HG03175 (cell line): ENCODE data around the gene USH1C.
A peak's percentile ranks its signal among the peaks of the same experiment; 100 is the strongest.

Experiments used
- ATAC-seq: cut with Tn5 transposase; IDR thresholded peaks from one replicate; pipeline ENCODE4 v1.9.1; 2021; ENCODE audit warnings: mild to moderate bottlenecking, moderate library complexity; ENCODE audit not compliant: unreplicated experiment

Gene USH1C

GRCh38 chr11:17508791-17509190 lies 35.4 kb downstream of the USH1C start:
- no peak for ATAC-seq

GRCh38 chr11:17508306-17508705 lies 35.9 kb downstream of the USH1C start:
- ATAC-seq: no peak

GRCh38 chr11:17507773-17508172 lies 36.4 kb downstream of the USH1C start:
- no peak for ATAC-seq

DNA sequence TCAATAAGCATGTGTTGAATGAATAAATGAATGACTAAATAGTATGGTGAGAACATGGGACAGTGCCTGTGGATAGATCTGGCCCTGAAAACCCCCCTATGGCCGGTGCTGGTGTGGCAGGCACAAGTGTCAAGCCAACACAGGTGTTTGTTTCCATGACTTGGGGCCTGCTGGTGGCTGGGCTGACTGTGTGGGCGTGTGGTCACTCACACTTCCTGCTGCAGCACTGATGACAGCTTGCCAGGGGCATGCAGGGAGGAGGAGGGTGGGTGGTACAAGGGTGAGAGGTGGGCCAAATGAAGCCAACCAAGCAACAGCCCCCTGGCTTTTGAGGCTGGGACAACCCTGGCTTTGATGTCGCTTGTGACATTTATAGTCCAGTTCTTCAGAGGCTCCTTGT lies 37.3 kb downstream of the USH1C start:
- peak; percentile 71 for ATAC-seq

- ATAC-seq: no peak
These were observed 37.9 kb downstream of the USH1C start for GRCh38 chr11:17506314-17506713.

DNA sequence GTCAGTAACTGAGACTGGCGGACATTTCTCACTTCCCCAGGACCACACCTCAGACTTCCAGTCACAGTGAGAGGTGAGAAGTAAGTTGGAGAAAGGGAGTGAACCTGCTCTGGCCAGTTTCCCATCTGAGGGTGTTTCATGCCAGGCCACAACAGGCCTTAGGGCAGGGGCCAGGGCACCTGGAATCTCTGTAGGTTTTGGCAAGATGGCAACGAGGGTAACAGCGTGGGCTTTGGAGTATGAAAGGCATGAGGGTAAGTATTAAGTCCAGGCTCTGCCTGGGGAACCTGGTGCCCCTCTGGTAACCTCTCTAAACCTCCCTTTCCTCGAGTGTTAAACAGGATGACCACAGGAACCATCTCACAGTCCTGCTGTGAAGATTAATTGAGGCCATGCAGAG lies 39.1 kb downstream of the USH1C start:
- no peak for ATAC-seq

DNA sequence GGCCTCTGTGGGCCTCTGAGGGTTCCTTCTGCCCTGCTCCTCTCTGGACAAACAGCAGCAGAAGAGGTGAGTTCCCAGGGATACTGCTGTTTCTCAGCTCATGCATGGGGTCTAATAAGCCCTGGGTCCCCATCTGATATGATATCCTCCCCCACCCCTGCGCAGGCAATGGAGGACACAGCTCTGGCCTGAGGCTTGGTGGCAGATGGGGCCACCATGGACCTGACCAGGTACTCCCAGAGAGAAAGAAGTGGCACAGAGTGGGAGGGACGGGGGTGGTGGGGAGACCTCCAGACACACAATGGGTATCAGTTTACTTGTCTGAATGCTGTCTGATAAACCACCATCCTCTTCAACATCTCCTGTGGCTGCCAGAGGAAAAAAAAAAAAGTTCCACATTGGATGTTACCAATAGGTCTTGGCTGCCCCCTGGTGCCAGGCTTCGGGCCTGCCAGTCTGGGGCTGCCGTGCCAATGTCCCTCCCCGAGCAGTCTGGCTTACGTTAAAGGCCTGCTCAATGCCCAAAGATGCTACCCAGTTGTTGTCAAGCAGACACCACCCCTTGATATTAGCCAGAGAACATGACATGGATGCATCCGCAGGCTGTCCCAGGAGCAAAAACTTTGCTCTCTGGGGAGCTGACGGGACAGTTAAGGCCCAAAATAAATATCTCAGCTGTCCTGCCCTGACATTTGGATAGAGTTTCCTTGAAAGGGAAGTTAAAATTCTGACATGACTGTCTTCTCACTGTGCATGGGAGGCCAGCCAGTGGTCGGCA lies 39.7 kb downstream of the USH1C start:
- ATAC-seq: peak; percentile 56

DNA sequence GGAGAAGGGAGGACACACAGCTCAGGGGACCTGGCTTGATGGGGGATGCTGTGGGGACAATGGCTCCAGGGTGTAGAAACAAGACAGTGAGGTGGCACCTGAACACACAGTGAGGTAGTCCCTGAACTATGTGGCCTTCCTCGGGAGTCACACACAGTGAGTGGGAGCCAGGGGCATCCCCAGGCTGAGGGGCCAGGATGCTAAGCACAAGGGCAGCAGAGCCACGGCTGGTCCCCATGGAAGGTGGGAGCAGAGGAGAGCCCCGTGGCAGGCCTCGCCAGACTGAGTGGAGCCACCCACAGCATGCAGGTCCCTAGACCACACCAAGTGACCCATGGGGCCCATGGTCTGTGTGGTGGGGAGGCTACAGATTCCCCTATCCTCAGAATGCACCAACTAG lies 41.6 kb downstream of the USH1C start:
- no peak for ATAC-seq

DNA sequence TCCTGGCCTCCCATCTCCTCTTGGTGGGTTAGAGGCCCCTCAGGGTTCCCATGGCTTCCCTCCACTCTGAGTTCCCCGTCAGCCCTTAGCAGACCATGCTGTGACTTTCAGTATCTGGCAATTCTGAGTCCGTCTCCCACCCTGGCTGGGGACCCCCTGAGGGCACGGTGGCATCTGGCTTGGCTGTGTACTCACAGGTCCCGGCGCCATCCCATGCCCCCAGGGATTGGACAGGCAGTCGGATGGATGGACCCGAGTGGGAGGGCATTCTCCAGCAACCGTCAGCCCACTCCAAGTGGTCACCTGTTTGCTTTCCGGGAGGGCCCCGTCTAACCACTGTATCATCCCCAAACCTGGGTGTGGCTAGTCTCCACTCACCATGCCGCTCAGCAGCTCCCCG lies 43.5 kb downstream of the USH1C start:
- no peak for ATAC-seq

DNA sequence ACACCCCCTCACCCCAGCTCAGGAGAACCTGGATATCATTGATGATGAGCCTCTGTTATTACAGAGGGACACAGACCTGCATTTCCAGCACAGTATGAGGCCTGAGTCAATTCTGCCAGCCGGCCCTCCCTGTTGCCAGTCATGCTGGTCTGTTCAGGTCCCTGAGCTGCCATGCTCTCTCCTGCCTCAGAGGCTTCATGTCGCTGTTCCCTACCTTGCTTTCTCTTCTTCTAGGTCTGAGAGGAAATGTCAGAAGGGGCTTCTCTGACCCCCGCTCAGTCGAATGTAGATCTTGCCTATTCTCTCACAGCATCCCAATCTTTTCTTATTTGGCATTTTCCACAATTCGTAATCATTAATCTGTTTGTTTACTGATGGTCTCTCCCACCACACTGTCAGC lies 45.7 kb downstream of the USH1C start:
- peak; percentile 46 for ATAC-seq

DNA sequence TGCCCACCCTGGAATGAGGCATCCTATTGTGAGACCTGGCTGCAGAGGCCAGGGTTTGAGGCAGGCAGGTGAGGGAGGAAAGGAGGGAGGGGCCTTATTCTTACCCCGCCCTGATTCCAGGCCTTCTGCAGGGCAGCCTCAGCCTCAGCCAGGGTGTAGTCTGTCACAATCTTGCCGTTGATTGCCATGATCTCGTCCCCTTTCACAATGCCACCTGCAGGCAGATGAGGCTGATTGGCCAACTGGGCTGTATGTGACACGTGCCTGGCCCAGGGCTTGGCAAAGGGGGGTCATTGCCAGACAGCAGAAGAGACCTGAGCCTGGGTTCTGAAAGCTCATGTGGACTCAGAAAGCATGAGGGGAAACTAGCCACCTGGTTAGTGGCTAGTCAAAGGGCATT lies 46.2 kb downstream of the USH1C start:
- ATAC-seq: no peak

DNA sequence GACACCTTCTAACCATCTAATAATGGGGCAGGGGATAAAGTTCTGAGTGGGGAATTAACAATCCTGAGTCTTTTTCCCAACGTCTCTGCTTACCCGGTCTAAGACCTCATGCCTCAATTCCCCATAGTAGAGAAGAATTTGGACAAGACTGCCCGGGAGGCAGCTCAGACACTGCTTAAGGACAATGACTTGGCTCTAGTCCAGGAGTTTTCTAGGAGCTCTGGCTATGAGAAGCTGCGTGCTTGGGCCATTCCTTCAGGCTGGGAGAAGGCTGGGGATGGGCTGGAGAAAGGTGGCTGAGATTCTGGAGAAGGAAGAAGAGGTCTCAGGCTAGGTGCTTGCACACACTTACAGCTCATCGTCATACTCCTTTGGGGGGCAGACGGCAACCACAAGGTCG lies 47.8 kb downstream of the USH1C start:
- ATAC-seq: no peak

DNA sequence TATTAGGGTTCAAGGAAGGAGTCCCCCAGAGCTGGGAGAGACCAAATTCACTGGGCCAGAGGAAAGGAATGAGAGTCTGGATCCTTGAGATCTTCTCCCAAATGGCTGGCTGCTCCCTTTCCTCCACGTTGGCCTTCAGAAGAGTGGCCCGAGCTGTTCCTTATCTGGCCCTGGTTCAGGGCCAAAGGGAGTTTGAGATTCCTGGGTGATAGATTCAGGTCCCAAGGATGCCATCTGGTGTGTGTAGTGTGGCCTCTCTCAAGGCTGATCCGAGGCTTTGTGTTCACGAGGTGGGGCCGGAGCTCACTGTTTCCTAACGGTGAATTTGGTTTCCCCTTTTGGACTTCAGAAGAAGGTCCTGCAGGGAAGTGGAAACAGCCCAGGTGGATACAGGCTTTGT lies 50.2 kb downstream of the USH1C start:
- no peak for ATAC-seq

- ATAC-seq: no peak
These were observed 53.3 kb downstream of the USH1C start for GRCh38 chr11:17490938-17491337.

GRCh38 chr11:17490232-17490631 lies 54.0 kb downstream of the USH1C start:
- ATAC-seq: no peak

- no peak for ATAC-seq
These were observed 54.5 kb downstream of the USH1C start for GRCh38 chr11:17489751-17490150.

DNA sequence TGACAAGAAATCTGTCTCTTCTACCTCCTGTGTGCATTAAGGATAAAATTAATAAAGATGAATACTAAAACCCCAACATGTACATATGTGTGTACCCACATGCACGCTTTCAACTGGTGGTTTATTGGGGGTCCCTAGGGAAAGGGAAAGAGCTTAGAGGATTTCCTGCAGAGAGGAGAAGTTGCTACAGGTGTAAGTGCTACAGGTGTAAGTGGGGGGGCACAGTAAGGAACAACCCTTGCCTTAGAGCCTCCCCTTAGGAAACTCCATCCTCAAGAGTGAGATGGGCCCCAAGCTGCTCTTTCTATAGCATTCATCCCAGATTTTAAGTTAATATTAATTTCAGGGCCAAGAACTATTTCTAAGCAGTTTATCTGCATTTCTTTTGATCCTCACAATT lies 55.7 kb downstream of the USH1C start:
- ATAC-seq: no peak

DNA sequence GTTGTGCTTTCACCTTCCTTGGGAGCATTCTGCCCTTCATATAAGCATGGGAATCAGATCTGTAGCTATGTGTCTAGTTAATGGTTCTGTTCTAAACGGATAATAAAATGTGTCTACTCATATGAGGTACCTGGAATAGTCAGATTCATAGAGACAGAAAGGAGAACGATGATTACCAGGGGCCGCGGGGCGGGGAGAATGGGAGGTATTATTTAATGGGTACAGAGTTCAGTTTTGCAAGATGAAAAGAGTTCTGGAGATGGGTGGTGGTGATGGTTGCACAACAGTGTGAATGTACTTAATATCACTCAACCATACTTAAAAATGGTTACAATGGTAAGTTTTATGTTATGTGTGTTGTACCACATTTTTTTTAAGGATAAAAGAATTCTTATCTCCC lies 57.6 kb downstream of the USH1C start:
- ATAC-seq: no peak

DNA sequence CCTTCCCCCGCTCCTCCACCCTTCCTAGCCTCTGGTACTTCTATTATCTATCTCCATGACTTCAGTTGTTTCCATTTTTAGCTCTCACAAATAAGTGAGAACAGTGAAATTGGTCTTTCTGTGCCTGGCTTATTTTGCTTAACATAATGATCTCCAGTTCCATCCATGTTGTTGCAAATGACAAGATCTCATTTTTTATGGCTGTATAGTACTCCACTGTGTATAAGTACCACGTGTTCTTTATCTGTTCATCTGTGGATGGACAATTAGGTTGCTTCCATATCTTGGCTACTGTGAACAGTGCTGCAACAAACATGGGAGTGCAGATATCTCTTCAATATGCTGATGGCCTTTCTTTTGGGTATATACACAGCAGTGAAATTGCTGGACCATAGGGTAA lies 60.7 kb downstream of the USH1C start:
- no peak for ATAC-seq

DNA sequence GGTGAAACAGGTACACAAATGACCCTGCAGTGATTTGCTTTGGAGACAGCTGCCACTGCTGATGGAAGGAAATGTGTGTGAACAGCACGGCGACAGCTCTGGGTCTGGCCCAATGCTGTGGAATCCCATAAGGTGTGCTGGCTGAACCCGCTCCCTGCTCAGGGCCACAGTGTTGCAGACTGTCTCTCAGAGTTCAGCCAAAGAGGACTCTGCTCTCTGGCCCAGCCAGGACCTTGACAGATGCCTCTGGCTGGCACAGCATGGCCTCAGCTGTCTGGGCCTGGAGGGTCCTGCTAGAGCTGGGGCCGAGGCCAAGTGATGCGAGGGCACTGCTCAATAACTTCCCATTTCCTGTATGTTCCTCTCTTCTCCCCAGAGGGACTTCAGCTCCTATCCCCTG lies 62.3 kb downstream of the USH1C start:
- ATAC-seq: no peak

DNA sequence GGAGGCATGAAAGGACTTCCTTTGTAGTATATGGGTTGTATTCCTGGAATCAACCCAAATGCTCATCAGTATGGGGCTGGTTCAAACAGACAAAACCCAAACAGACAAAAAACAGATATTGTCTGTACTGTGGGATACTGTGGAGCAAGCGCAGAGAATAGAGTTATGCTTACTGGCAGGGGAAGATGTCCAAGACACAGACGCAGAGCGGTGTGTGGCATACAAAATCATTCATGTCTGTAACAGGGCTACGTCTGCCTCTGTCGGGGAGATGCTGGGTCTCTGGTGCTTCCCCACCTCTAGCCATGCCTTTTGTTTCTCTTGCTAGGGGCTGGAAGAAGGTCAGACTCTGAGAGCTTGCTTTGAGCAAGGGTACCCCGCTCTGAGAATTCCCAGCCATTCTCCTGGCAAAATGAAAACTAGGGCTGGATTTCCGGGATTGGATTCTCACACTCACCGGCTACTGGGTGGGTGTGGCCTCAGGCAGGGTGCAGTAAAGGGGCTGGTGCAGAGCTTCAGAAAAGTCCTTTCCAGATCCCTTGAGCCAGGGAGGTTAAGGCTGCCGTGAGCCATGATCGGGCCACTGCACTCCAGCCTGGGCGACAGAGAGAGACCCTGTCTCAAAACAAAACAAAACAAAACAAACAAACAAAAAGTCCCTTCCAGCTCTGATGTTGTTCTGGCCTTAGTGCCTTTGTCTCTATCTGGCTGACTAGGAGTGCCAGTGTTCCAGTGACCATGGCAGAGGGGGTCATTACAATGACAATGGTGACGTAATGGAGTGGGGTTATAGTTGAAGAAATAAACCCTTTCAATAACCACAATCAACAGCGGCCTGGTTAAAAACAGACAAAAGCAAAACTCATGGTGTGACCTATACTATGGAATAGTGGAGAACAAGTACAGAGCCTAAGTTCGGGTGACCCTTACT lies 64.7 kb downstream of the USH1C start:
- no peak for ATAC-seq

- ATAC-seq: no peak
These were observed 66.1 kb downstream of the USH1C start for GRCh38 chr11:17478070-17478469.
